Renal pelvis (tissue), 4 donors: ENCODE results near the gene CD5L. TPM values are rescaled to one million over a fixed set of nuclear protein-coding genes. Genes with fewer than 3 reads are reported as not detected.

ENCODE experiments used
- DNase-seq: peaks from one replicate; pipeline ENCODE4 v3.0.0-alpha.2; 2013
- polyA plus RNA-seq, 3 donors: library from polyadenylated mRNA; unstranded; fragments of 120-200 nt; gene quantifications; one replicate each; pipeline ENCODE4 v1.2.1, GENCODE V29; 2013; ENCODE audit not compliant: insufficient read length in 3 of 3

The CD5L gene
- polyA plus RNA-seq, 3 donors, result not detected

DNA sequence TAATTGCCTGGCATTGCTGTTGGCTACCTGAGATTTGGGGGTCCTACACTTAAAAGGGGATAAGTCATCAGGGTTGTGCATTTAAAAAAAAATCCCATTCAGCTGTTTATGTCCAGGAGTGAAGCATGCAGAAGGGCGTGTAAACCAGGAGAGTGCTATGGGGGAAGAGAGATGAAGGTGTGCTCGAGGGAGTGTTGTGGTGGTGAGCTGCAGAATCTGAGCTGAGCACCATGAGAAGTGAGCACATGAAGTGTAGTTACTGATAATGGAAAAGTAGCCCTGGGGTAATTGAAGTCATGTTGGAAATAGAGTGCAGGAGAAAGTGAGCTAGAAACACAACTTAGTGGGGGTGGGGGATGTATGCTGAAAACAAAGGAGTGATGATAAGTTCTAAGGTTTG, 22.4 kb downstream of the CD5L start:
- no peak for DNase-seq

DNA sequence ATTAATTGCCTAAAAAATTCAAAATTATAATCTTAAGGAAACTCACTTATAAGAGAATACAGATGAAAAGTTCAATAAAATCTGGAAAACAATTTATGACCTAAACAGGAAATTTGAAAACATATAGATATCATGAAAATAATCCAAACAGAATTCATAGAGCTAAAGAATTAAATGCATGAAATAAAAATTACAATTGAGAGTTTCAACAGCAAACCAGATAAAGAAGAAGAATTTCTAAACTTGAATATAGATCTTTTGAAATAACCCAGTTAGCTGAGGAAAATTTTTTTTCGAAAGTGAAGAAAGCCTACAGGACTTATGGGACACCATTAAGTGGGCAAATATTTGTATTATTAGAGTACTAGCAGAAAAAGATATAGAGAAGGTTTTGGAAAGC, 28.3 kb downstream of the CD5L start:
- no peak for DNase-seq

DNA sequence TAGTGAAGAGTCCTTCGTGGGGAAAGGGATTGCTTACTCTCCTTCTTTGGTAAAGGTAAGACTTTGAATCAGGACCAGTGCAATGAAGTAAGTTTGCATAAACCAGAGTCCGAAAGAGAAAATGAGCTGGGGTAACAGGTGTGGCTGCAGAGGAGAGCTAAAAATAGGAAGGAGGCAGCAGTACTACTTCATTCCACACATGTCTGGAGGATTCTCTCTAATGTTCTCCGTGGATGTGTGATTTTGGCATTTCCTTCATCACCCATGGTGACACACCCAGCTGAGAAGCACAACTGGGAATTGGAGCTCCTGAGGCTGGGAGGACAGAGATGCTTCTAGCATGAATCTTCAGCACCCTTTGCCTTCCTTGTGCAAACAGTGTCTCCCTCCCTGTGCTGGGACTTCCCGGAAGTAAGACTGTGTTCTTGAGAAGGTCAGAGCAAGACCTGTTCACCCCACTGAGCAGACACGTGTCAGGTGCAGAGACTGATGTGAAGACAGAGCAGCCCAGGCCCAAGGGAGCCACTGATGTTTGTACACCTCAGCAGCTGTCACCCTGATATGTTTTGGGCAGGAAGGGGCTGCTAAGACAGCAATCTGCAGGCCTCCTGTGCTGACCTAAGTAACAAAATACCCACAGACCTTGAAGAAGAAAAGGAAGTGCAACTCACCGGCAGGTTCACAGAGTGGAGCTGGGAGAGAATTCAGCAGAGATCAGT, 35.0 kb downstream of the CD5L start:
- no peak for DNase-seq

DNA sequence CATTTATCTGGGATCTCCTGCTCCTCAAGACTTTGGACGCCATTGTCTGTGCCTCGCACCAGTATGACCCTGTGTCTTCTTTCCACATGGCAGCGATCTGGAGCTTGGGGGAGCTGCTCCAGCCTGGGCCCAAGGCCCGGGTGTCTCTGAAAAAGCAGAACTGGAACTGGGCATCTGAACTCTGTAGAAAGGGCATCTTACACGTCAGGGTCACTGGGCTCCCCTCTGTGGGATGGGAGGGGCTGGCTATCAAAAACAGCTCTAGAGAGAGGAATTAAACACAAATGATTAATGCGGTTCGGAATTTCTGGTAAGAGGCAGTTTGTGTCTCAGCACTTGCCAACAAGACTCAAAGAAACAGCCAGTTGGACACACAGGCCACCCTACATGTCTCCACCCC, 37.8 kb downstream of the CD5L start:
- no peak for DNase-seq

DNA sequence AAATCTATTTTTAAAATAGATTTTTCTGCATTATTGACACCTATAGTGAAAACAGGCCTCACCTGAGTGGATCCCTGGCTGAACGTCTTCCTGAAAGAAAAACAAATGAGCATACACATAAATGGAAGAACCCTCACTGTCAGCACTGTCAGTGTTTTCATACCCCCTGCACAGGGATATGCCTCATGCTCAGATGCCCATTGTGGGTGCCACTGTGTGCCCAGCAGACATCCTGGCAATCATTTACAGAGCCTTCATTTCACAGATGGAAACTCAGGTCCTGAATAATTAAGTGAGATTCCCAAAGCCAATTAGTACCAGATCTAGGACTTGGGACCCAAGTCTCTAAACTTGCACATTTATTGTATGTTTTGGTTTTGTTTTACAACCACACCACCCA, 41.6 kb downstream of the CD5L start:
- no peak for DNase-seq

DNA sequence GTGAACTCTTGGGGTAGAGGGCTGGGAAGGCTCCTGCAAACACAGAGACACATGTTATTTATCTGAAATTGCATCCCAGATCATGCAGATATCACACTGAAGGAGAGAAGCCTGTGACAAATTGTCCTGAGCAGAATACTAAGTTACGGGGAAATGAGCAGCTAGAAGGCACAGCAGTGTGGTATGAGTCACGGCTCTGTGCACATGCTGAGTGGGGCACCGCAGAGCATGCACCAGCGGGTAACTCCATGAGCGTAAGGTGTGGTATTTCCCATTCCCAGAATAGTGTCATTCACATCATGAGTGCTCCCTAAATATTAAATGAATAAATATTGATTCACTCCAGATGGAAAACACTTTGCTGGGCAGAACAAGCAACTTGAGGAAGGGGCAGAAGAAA, 43.4 kb downstream of the CD5L start:
- DNase-seq, result no peak

DNA sequence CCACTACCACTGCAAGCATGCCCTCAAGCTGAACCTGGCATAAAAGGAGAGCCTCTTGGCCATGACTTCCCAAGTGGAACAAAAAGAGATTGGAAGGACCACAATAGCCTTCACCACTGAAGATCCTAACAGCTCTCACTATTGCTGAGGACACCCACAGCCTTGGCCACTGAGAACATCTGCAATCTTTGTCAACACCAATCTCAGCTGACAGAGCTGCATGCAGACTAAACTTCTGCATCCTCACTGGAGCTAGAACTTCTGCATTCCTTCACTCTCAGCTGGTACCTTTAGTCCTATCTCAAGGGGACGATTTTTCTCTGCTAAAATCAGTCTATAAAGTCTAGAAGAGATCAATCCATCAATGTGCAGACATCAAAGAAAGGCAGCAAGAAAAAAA, 56.4 kb downstream of the CD5L start:
- no peak for DNase-seq

DNA sequence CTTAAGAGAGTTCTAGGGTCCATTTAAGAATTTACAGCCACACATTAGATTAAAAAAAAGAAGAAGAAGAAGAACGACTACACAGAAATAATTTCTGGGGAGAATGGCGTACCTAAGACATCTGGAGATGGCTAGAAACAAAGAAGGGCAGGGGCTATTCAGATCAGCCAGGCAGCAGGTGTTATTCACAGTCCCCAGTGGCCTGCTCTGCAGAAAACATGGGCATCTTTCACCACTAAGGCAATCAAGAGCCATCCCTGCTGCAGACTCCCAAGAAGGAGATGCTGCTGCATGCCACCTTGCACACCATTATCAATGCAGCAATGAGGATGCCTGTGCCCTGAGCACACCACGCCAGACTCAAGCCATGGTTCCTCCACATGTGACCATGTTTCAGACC, 56.8 kb downstream of the CD5L start:
- DNase-seq, result no peak

DNA sequence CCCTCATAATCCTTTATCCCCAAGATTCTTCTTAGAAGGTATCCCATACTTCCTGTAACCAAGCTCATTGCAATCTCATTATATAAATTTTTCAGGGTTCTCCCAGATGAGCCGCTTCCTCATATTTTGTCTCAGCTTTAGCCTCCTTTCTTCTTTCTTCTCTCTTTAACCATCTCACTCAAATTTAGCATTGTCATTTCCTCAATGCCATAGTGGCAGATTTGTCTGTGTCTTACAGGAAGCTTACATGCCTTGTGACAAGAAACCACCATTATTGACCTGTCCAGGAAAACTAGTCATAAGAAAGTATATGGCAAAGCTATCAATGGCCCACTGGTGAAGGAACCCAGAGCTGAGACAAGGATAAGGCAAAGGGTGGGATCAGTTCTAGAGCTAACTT, 58.7 kb downstream of the CD5L start:
- no peak for DNase-seq

DNA sequence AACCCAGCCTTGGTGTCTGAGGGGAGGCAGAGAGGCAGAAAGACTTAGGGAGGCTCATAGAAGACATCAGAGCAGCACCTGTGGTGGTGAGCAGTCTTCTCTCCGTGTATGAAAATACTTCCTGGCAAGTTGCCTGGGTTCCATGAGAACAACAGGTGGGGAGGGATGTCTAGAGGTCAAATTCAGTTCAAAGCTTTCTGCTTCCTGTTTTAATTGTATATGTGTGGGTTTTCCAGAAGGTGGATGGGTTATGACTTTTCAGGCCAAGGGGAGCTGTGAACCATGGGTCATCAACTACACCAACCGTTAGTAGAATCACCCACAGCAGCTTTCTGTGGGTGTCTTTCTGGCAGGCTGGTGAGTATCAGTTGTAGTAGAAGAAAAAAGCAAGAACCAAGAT, 60.6 kb downstream of the CD5L start:
- DNase-seq, result no peak

Other genes starting within 250 kb of the CD5L start
- gene FCRL4, start 243.7 kb downstream of the CD5L start, polyA plus RNA-seq, result not detected
- under 1 TPM in 1 of 3 donors, not detected in 2; 0.16 TPM for gene FCRL3, start 141.0 kb downstream of the CD5L start, polyA plus RNA-seq
- gene FCRL2, start 64.7 kb downstream of the CD5L start, polyA plus RNA-seq, result under 1 TPM in 1 of 3 donors, not detected in 2; 0.11 TPM
- under 1 TPM; 0.09 to 0.15 (median 0.12) TPM for gene FCRL1, start 21.7 kb downstream of the CD5L start, polyA plus RNA-seq
- 100 to 1,000 TPM; 185 to 203 (median 200) TPM for gene KIRREL1, start 151.8 kb upstream of the CD5L start, polyA plus RNA-seq